ENCODE data around the gene ARPC2. TPM values are rescaled to one million over a fixed set of nuclear protein-coding genes. Genes with fewer than 3 reads are reported as not detected.
A peak's percentile ranks its signal among the peaks of the same experiment; 100 is the strongest.

Gene ARPC2
- 100 to 1,000 TPM in 4 of 5 donors, 10 to 100 TPM in 1; 92.1 to 456 (median 234) TPM for total RNA-seq
- polyA plus RNA-seq, result 100 to 1,000 TPM; 188 to 384 (median 278) TPM
- long read RNA-seq, donor 1, transcript ARPC2-202 (11 exons, 1,505 nt), result major isoform, 41 of 97 reads
- long read RNA-seq, donor 1, transcript ARPC2-201 (10 exons, 1,605 nt), result minor isoform, 6 of 97 reads
- long read RNA-seq, donor 1, partial matches to known transcripts, result 42 of 97 reads
- long read RNA-seq, donor 1, other reads (novel, unspliced or antisense), result 0 of 97 reads
- long read RNA-seq, donor 2, transcript ARPC2-217 (5 exons, 1,039 nt), result minor isoform, 7 of 176 reads
- long read RNA-seq, donor 2, transcript ARPC2-216 (2 exons, 550 nt), result minor isoform, 5 of 176 reads
- long read RNA-seq, donor 2, transcript ARPC2-201 (10 exons, 1,605 nt), result minor isoform, 15 of 176 reads
- long read RNA-seq, donor 2, transcript ARPC2-202 (11 exons, 1,505 nt), result major isoform, 104 of 176 reads
- long read RNA-seq, donor 2, partial matches to known transcripts, result 43 of 176 reads
- long read RNA-seq, donor 2, other reads (novel, unspliced or antisense), result 0 of 176 reads
- long read RNA-seq, donor 3, transcript ARPC2-216 (2 exons, 550 nt), result minor isoform, 6 of 113 reads
- long read RNA-seq, donor 3, transcript ARPC2-202 (11 exons, 1,505 nt), result major isoform, 50 of 113 reads
- long read RNA-seq, donor 3, partial matches to known transcripts, result 51 of 113 reads
- long read RNA-seq, donor 3, other reads (novel, unspliced or antisense), result 0 of 113 reads
- long read RNA-seq, donor 4, transcript ARPC2-202 (11 exons, 1,505 nt), result major isoform, 6 of 7 reads
- long read RNA-seq, donor 4, partial matches to known transcripts, result 0 of 7 reads
- long read RNA-seq, donor 4, other reads (novel, unspliced or antisense), result 0 of 7 reads
- long read RNA-seq, donor 5, transcript ARPC2-202 (11 exons, 1,505 nt), result major isoform, 77 of 165 reads
- long read RNA-seq, donor 5, transcript ARPC2-201 (10 exons, 1,605 nt), result minor isoform, 8 of 165 reads
- long read RNA-seq, donor 5, transcript ARPC2-216 (2 exons, 550 nt), result minor isoform, 10 of 165 reads
- long read RNA-seq, donor 5, partial matches to known transcripts, result 65 of 165 reads
- long read RNA-seq, donor 5, other reads (novel, unspliced or antisense), result 0 of 165 reads
- long read RNA-seq, donor 6, result 0 reads
- long read RNA-seq, donor 7, transcript ARPC2-216 (2 exons, 550 nt), result minor isoform, 12 of 304 reads
- long read RNA-seq, donor 7, transcript ARPC2-202 (11 exons, 1,505 nt), result major isoform, 107 of 304 reads
- long read RNA-seq, donor 7, transcript ARPC2-201 (10 exons, 1,605 nt), result minor isoform, 17 of 304 reads
- long read RNA-seq, donor 7, partial matches to known transcripts, result 146 of 304 reads
- long read RNA-seq, donor 7, other reads (novel, unspliced or antisense), result 19 of 304 reads
- long read RNA-seq, donor 8, transcript ARPC2-216 (2 exons, 550 nt), result minor isoform, 8 of 179 reads
- long read RNA-seq, donor 8, transcript ARPC2-202 (11 exons, 1,505 nt), result major isoform, 57 of 179 reads
- long read RNA-seq, donor 8, transcript ARPC2-201 (10 exons, 1,605 nt), result minor isoform, 7 of 179 reads
- long read RNA-seq, donor 8, partial matches to known transcripts, result 105 of 179 reads
- long read RNA-seq, donor 8, other reads (novel, unspliced or antisense), result 0 of 179 reads
- long read RNA-seq, donor 9, transcript ARPC2-216 (2 exons, 550 nt), result minor isoform, 9 of 190 reads
- long read RNA-seq, donor 9, transcript ARPC2-209 (7 exons, 2,226 nt), result minor isoform, 6 of 190 reads
- long read RNA-seq, donor 9, transcript ARPC2-202 (11 exons, 1,505 nt), result major isoform, 56 of 190 reads
- long read RNA-seq, donor 9, transcript ARPC2-201 (10 exons, 1,605 nt), result minor isoform, 7 of 190 reads
- long read RNA-seq, donor 9, partial matches to known transcripts, result 93 of 190 reads
- long read RNA-seq, donor 9, other reads (novel, unspliced or antisense), result 16 of 190 reads
- long read RNA-seq, donor 10, transcript ARPC2-202 (11 exons, 1,505 nt), result major isoform, 37 of 63 reads
- long read RNA-seq, donor 10, partial matches to known transcripts, result 17 of 63 reads
- long read RNA-seq, donor 10, other reads (novel, unspliced or antisense), result 0 of 63 reads

DNA sequence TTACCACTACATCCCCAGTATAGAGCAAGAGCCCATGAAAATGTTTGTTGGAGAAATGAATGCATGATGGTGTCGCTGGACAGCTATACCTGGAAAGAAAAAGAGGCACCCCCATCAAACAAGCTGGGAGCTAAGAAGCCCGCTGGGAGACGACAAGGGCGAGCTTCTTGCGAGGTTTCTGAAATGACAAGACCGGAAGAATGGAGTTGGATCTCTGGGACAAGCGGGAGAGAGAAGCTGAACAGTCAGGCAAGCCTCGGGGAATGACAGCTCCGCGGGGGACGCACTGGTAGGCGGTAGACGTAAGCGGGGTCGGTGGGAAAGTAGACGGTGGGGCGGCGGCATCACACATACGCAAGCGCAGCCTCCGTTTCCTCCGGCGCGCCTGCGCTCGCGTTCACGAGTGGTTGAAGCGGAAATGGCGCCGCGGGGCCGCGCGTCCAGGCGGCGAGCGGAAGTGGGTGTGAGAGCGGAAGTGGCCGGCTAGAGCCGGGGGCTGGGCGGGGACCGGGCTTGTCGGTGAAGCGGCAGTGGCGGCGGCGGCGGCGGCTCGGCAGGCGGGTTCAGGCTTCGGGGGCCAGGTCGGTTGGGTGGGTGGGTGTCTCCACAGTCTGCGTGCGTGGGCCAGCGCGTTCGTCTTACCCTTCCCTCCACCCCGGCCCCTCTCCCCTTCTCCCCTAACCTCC lies at the start of gene ARPC2:
ARPC2 (plus strand) TSS at position 516 of the 686 bp plus-strand sequence. CDS start 282 bp downstream, outside the sequence.
- peaks cover 33 to 49% (median 45%) of the 10 kb centered on the region in 4 donors for H3K4me1 ChIP-seq
- peaks cover 0 to 9% (median 4%) of the 10 kb centered on the region in 4 donors for H3K36me3 ChIP-seq
- no peaks in the 10 kb centered on the region for H3K9me3 ChIP-seq
- H3K27ac ChIP-seq, result peak within 1 kb of the TSS; percentile 93 to 99 (median 98)
- intact Hi-C loops (cut with DNase I; ENCODE audit: low total_unique reads), result no loop called here
- 0 to 1% (median 1%) methylated on average over 40 to 60 of the region's 60 CpGs for WGBS, 5 donors
- peak; percentile 96 to 99 for DNase-seq
- H3K4me3 ChIP-seq, result peak within 1 kb of the TSS; percentile 71 to 96 (median 94)
- no peaks in the 10 kb centered on the region for H3K27me3 ChIP-seq
- TF ChIP-seq POLR2AphosphoS5 (IDR thresholded peaks at IDR 0.05), result peak; percentile 94 to 98 (median 97)
- peak in 2 of 4 donors; percentile 30 to 90 for TF ChIP-seq POLR2A (IDR thresholded peaks at IDR 0.05)
- peak in 4 of 7 experiments; percentile 10 to 33 (median 26) for TF ChIP-seq CTCF (IDR thresholded peaks at IDR 0.05)
- no peak for TF ChIP-seq EP300 (IDR thresholded peaks at IDR 0.05)

- no peaks in the 10 kb centered on the region for H3K36me3 ChIP-seq
- no peaks in the 10 kb centered on the region for H3K9me3 ChIP-seq
- no peak for DNase-seq
- 67 to 93% (median 78%) methylated on average over 1 of the region's 1 CpG for WGBS, 5 donors
- peaks cover 0 to 22% (median 0%) of the 10 kb centered on the region in 3 donors for H3K27me3 ChIP-seq
- no peak overlapping the region for H3K4me3 ChIP-seq
- H3K27ac ChIP-seq, result no peak overlapping the region
- H3K4me1 ChIP-seq, result peaks cover 0 to 13% (median 0%) of the 10 kb centered on the region in 4 donors
- TF ChIP-seq CTCF (IDR thresholded peaks at IDR 0.05) (no peak), EP300 (IDR thresholded peaks at IDR 0.05) (no peak)
- intact Hi-C loops (cut with DNase I; ENCODE audit: low total_unique reads), result no loop called here
These were observed 49.0 kb upstream of the ARPC2 start for GRCh38 chr2:218168016-218168415.

DNA sequence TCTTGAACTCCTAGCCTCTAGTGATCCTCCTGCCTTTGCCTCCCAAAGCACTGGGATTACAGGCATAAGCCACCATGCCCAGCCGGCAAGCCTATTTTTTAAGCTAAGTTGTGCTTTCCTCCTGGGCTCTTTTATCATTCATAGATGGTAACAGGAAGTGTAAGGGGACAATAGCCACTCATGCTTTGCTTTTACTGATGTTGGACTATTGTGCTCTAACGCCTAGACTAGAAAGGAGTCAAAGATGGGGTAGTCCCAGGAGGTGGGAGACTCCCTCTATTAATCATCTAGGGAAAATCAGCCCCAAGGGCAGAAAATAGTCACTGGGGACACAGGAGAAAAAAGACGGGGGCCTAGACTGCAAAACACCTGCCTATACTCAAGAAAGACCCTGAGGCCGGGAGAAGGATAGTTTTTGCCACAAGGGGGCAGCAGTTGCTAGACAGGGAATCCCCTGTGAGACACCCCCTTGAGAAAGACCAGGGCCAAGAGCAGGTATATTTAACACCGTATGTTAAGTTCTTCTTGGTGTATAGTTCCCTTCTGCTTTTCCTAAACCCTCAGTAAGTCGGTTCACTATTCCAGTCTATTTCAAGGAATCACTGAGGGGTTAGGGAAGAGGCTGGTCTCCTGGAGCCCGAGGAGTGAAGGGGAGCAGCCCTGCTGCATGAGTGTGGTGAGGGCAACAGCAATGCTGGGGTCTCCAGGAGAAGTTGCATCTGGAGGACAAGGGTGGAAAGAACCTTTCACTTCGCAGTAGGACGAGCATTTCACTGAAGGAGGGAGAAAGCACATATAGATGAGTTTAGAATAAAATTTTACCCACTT lies 48.1 kb upstream of the ARPC2 start:
- intact Hi-C loops (cut with DNase I; ENCODE audit: low total_unique reads), result no loop called here
- Histone ChIP-seq H3K27me3 (peaks cover 0 to 16% (median 0%) of the 10 kb centered on the region in 3 donors), H3K36me3 (no peaks in the 10 kb centered on the region), H3K4me3 (no peak overlapping the region), H3K9me3 (no peaks in the 10 kb centered on the region), H3K27ac (no peak overlapping the region), H3K4me1 (peaks cover 0 to 14% (median 0%) of the 10 kb centered on the region in 4 donors)
- 43 to 51% (median 43%) methylated on average over 9 of the region's 9 CpGs for WGBS, 5 donors
- peak; percentile 73 to 82 for DNase-seq
- TF ChIP-seq EP300 (IDR thresholded peaks at IDR 0.05) (no peak), CTCF (IDR thresholded peaks at IDR 0.05) (peak in 4 of 7 experiments; percentile 48 to 74 (median 59)), POLR2AphosphoS5 (IDR thresholded peaks at IDR 0.05) (no peak), POLR2A (IDR thresholded peaks at IDR 0.05) (no peak)

Data from stomach (tissue), 19 donors.